HepG2 (cell line): ENCODE measurements around the gene TJP3. TPM values are rescaled to one million over a fixed set of nuclear protein-coding genes. Genes with fewer than 3 reads are reported as not detected.

Experiments
- CBX1 ChIP-seq: IDR thresholded peaks from one replicate; pipeline ENCODE4 v1.6.1; 2016; ENCODE audit warnings: antibody characterized with exemption, low read depth
- HIVEP1 ChIP-seq: sonication (generic); formaldehyde crosslinking; IDR thresholded peaks from 2 replicates; pipeline ENCODE4 v1.4.0; 2020; ENCODE audit warnings: mild to moderate bottlenecking, missing genetic modification reagents
- HNF4G ChIP-seq, 2 experiments: sonication (generic) in 1 of 2; formaldehyde crosslinking in 1 of 2; IDR thresholded peaks; 2 replicates each; pipeline versions ENCODE4 v1.4.0 to v1.6.1; 2011 to 2020; ENCODE audit warnings: borderline replicate concordance in 2 of 2, low read depth in 2 of 2, mild to moderate bottlenecking in 2 of 2, low read length in 1 of 2, missing genetic modification reagents in 1 of 2, moderate library complexity in 1 of 2
- NFKB2 ChIP-seq: sonication (generic); formaldehyde crosslinking; IDR thresholded peaks from 2 replicates; pipeline ENCODE4 v1.4.0; 2020; ENCODE audit warnings: missing genetic modification reagents, borderline replicate concordance
- RAD21 ChIP-seq: fragments of 450-650 bp; formaldehyde crosslinking; IDR thresholded peaks from 2 replicates; pipeline ENCODE4 v1.5.0; 2020; ENCODE audit warnings: mild to moderate bottlenecking
- SMAD9 ChIP-seq: sonication (generic); formaldehyde crosslinking; IDR thresholded peaks from 2 replicates; pipeline ENCODE4 v1.5.1; 2020; ENCODE audit warnings: mild to moderate bottlenecking, missing genetic modification reagents
- TBX3 ChIP-seq: fragments of 450-650 bp; IDR thresholded peaks from 2 replicates; pipeline ENCODE4 v1.6.1; 2017; ENCODE audit warnings: antibody characterized with exemption, mild to moderate bottlenecking, inconsistent platforms, borderline replicate concordance
- ZFP90 ChIP-seq: sonication (generic); formaldehyde crosslinking; IDR thresholded peaks from 2 replicates; pipeline ENCODE4 v1.8.0; 2022; ENCODE audit warnings: missing genetic modification reagents, mild to moderate bottlenecking, inconsistent platforms, borderline replicate concordance
- ZMAT3 ChIP-seq: sonication (generic); formaldehyde crosslinking; conservative IDR thresholded peaks from 2 replicates; pipeline ENCODE4 v1.7.0; 2021; ENCODE audit warnings: missing genetic modification reagents
- ZNF441 ChIP-seq: sonication (generic); formaldehyde crosslinking; IDR thresholded peaks from 2 replicates; pipeline ENCODE4 v1.7.0; 2021; ENCODE audit warnings: missing genetic modification reagents, borderline replicate concordance
- ZNF563 ChIP-seq: sonication (generic); formaldehyde crosslinking; IDR thresholded peaks from 2 replicates; pipeline ENCODE4 v1.8.0; 2022; ENCODE audit warnings: mild to moderate bottlenecking, moderate library complexity, missing genetic modification reagents
- polyA plus RNA-seq, 8 experiments: library from polyadenylated mRNA; depleted of rRNA in 3 of 8; stranded (reverse) in 7 of 8; unstranded in 1 of 8; fragments of >200 nt; fragmentation: Illumina TruSeq in 4 of 8; extraction: Trizol in 4 of 8; gene quantifications; 2 replicates each; pipeline versions ENCODE4 v1.2.1 to v1.2.3, GENCODE V29; 2011 to 2016; ENCODE audit warnings: low read depth in 4 of 8, missing spikeins in 1 of 8, mixed read lengths in 1 of 8; ENCODE audit not compliant: insufficient read depth in 1 of 8
- total RNA-seq, 5 experiments: library from RNA; depleted of rRNA; stranded (reverse); fragments of >200 nt; fragmentation: Illumina TruSeq; extraction: Trizol; gene quantifications; 2 replicates each; pipeline ENCODE4 v1.2.3, GENCODE V29; 2016; ENCODE audit warnings: low read depth in 1 of 5
- TF ChIP-seq, protein P1 (sequence below): IDR thresholded peaks from 2 replicates; pipeline ENCODE4 v1.6.1; 2012; ENCODE audit warnings: inconsistent platforms
- TF ChIP-seq, protein P2 (sequence below): sonication (generic); formaldehyde crosslinking; IDR thresholded peaks from 2 replicates; pipeline ENCODE4 v1.8.1; 2023; ENCODE audit warnings: mild to moderate bottlenecking, missing genetic modification reagents
- TF ChIP-seq, protein P3 (sequence below): sonication (generic); formaldehyde crosslinking; IDR thresholded peaks from 2 replicates; pipeline ENCODE4 v1.4.0; 2020; ENCODE audit warnings: missing genetic modification reagents
- TF ChIP-seq, protein P4 (sequence below): sonication (generic); formaldehyde crosslinking; IDR thresholded peaks from 2 replicates; pipeline ENCODE4 v1.4.0; 2020; ENCODE audit warnings: mild to moderate bottlenecking, missing genetic modification reagents
- TF ChIP-seq, protein P5 (sequence below): sonication (generic); formaldehyde crosslinking; IDR thresholded peaks from 2 replicates; pipeline ENCODE4 v1.9.0; 2021; ENCODE audit warnings: missing genetic modification reagents, mild to moderate bottlenecking, borderline replicate concordance

The TJP3 gene
- total and polyA plus RNA-seq, 2 of the 13 experiments (the other 11 are each of a cell fraction or from before 2014, with no cell fraction given), result 2.3 to 21.5 TPM

- TF ChIP-seq HNF4G (IDR thresholded peaks at IDR 0.05; ENCODE audit: borderline replicate concordance, low read depth, low read length) (peak; percentile 26), HNF4G (CRISPR knock-in tag; IDR thresholded peaks at IDR 0.05; ENCODE audit: borderline replicate concordance, low read depth) (peak; percentile 44; the same call in 1 of the 2 replicates), CBX1 (no peak), RAD21 (CRISPR knock-in tag) (0 out of 2 replicates have a peak, but pooled peaks have one; percentile 37), NFKB2 (no peak; the same call in 1 of the 2 replicates), SMAD9 (CRISPR knock-in tag) (no peak), ZNF563 (peak; percentile 81; the same call in 1 of the 2 replicates), ZNF441 (CRISPR knock-in tag) (peak; percentile 74; the same call in 1 of the 2 replicates), ZMAT3 (peak; percentile 82; the same call in 1 of the 2 replicates), ZFP90 (CRISPR knock-in tag) (no peak), HIVEP1 (CRISPR knock-in tag) (peak; percentile 78), TBX3 (no peak)
- TF ChIP-seq, protein P1, sequence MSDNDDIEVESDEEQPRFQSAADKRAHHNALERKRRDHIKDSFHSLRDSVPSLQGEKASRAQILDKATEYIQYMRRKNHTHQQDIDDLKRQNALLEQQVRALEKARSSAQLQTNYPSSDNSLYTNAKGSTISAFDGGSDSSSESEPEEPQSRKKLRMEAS, result peak; percentile 97
- TF ChIP-seq, protein P2, sequence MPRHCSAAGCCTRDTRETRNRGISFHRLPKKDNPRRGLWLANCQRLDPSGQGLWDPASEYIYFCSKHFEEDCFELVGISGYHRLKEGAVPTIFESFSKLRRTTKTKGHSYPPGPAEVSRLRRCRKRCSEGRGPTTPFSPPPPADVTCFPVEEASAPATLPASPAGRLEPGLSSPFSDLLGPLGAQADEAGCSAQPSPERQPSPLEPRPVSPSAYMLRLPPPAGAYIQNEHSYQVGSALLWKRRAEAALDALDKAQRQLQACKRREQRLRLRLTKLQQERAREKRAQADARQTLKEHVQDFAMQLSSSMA, result peak; percentile 73; the same call in 1 of the 2 replicates
- TF ChIP-seq, protein P3, sequence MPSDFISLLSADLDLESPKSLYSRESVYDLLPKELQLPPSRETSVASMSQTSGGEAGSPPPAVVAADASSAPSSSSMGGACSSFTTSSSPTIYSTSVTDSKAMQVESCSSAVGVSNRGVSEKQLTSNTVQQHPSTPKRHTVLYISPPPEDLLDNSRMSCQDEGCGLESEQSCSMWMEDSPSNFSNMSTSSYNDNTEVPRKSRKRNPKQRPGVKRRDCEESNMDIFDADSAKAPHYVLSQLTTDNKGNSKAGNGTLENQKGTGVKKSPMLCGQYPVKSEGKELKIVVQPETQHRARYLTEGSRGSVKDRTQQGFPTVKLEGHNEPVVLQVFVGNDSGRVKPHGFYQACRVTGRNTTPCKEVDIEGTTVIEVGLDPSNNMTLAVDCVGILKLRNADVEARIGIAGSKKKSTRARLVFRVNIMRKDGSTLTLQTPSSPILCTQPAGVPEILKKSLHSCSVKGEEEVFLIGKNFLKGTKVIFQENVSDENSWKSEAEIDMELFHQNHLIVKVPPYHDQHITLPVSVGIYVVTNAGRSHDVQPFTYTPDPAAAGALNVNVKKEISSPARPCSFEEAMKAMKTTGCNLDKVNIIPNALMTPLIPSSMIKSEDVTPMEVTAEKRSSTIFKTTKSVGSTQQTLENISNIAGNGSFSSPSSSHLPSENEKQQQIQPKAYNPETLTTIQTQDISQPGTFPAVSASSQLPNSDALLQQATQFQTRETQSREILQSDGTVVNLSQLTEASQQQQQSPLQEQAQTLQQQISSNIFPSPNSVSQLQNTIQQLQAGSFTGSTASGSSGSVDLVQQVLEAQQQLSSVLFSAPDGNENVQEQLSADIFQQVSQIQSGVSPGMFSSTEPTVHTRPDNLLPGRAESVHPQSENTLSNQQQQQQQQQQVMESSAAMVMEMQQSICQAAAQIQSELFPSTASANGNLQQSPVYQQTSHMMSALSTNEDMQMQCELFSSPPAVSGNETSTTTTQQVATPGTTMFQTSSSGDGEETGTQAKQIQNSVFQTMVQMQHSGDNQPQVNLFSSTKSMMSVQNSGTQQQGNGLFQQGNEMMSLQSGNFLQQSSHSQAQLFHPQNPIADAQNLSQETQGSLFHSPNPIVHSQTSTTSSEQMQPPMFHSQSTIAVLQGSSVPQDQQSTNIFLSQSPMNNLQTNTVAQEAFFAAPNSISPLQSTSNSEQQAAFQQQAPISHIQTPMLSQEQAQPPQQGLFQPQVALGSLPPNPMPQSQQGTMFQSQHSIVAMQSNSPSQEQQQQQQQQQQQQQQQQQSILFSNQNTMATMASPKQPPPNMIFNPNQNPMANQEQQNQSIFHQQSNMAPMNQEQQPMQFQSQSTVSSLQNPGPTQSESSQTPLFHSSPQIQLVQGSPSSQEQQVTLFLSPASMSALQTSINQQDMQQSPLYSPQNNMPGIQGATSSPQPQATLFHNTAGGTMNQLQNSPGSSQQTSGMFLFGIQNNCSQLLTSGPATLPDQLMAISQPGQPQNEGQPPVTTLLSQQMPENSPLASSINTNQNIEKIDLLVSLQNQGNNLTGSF (CRISPR knock-in tag), result no peak
- TF ChIP-seq, protein P4, sequence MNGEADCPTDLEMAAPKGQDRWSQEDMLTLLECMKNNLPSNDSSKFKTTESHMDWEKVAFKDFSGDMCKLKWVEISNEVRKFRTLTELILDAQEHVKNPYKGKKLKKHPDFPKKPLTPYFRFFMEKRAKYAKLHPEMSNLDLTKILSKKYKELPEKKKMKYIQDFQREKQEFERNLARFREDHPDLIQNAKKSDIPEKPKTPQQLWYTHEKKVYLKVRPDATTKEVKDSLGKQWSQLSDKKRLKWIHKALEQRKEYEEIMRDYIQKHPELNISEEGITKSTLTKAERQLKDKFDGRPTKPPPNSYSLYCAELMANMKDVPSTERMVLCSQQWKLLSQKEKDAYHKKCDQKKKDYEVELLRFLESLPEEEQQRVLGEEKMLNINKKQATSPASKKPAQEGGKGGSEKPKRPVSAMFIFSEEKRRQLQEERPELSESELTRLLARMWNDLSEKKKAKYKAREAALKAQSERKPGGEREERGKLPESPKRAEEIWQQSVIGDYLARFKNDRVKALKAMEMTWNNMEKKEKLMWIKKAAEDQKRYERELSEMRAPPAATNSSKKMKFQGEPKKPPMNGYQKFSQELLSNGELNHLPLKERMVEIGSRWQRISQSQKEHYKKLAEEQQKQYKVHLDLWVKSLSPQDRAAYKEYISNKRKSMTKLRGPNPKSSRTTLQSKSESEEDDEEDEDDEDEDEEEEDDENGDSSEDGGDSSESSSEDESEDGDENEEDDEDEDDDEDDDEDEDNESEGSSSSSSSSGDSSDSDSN, result peak; percentile 71
- TF ChIP-seq, protein P5, sequence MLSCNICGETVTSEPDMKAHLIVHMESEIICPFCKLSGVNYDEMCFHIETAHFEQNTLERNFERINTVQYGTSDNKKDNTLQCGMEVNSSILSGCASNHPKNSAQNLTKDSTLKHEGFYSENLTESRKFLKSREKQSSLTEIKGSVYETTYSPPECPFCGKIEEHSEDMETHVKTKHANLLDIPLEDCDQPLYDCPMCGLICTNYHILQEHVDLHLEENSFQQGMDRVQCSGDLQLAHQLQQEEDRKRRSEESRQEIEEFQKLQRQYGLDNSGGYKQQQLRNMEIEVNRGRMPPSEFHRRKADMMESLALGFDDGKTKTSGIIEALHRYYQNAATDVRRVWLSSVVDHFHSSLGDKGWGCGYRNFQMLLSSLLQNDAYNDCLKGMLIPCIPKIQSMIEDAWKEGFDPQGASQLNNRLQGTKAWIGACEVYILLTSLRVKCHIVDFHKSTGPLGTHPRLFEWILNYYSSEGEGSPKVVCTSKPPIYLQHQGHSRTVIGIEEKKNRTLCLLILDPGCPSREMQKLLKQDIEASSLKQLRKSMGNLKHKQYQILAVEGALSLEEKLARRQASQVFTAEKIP (CRISPR knock-in tag), result no peak
Measured at GRCh38 chr19:3668331-3669081, 39.7 kb upstream of the TJP3 start (continued).
